Endothelial cell of umbilical vein (primary cell): ENCODE results near the gene C7. TPM values are rescaled to one million over a fixed set of nuclear protein-coding genes. Genes with fewer than 3 reads are reported as not detected.

ENCODE experiments used
- BruUV-seq: library from RNA; stranded (reverse); fragments of 400-500 nt; replicated peaks from 2 replicates; lab custom pipeline; 2021; lab: Mats Ljungman, UMichigan
- CTCF ChIA-PET: fragments of 300-600, 350-600 bp; sonication (Branson Sonifier 250); formaldehyde crosslinking; loops from one replicate; lab custom pipeline; 2021; ENCODE audit warnings: antibody characterized with exemption, inconsistent platforms; lab: Charles Lee
- POLR2A ChIA-PET: fragments of 300-600, 350-600 bp; sonication (Branson Sonifier 250); formaldehyde crosslinking; loops from one replicate; lab custom pipeline; 2021; ENCODE audit warnings: antibody characterized with exemption, inconsistent platforms; lab: Charles Lee
- DNase-seq: peaks from one replicate; pipeline ENCODE4 v3.0.0-alpha.2; 2011; ENCODE audit warnings: low read depth, low spot score
- FAIRE-seq: peaks from 2 replicates; lab custom pipeline; 2011; peaks lifted over from hg19 to GRCh38; lab: Jason Lieb, UNC
- H2AFZ ChIP-seq: 2 replicates; pipeline ENCODE4 v1.6.0; 2012; ENCODE audit warnings: low read depth, low read length, control low read depth, inconsistent platforms
- H3K27ac ChIP-seq: 2 replicates; pipeline ENCODE4 v1.5.1; 2011; ENCODE audit warnings: low read depth, mild to moderate bottlenecking, control low read depth, low read length, moderate library complexity; ENCODE audit not compliant: insufficient read depth
- H3K27me3 ChIP-seq, 2 experiments: 2 replicates each; pipeline versions ENCODE4 v1.6.0 to v1.6.1; 2011; ENCODE audit warnings: low read length in 2 of 2, mixed read lengths in 1 of 2; ENCODE audit not compliant: control insufficient read depth in 2 of 2, insufficient read depth in 2 of 2
- H3K36me3 ChIP-seq, 2 experiments: 2 replicates in 1 of 2; 3 replicates in 1 of 2; pipeline ENCODE4 v1.5.1; 2011; ENCODE audit warnings: low read length in 2 of 2, mild to moderate bottlenecking in 1 of 2, moderate library complexity in 1 of 2; ENCODE audit not compliant: control insufficient read depth in 2 of 2, insufficient read depth in 2 of 2; ENCODE audit errors: extremely low read depth in 1 of 2
- H3K4me1 ChIP-seq: 3 replicates; pipeline ENCODE4 v1.5.1; 2011; ENCODE audit warnings: mild to moderate bottlenecking, low read length; ENCODE audit not compliant: control insufficient read depth, insufficient read depth; ENCODE audit errors: extremely low read depth
- H3K4me2 ChIP-seq: 2 replicates; pipeline ENCODE4 v1.6.1; 2011; ENCODE audit warnings: low read length, control low read depth, mixed read lengths; ENCODE audit not compliant: insufficient read depth
- H3K4me3 ChIP-seq, 3 experiments: fragments of 200-600 bp in 1 of 3; sonication (generic), shearing (Covaris generic) in 1 of 3; replicated peaks in 1 of 3; 2 replicates each; pipeline ENCODE4 v1.5.1; 2011 to 2016; ENCODE audit warnings: control low read depth in 3 of 3, low read length in 3 of 3, mild to moderate bottlenecking in 2 of 3, inconsistent platforms in 1 of 3, low read depth in 1 of 3, moderate library complexity in 1 of 3; ENCODE audit not compliant: insufficient read depth in 1 of 3
- H3K79me2 ChIP-seq: 2 replicates; pipeline ENCODE4 v1.6.0; 2012; ENCODE audit warnings: low read length, inconsistent platforms; ENCODE audit not compliant: control insufficient read depth, insufficient read depth
- H3K9ac ChIP-seq: replicated peaks from 2 replicates; pipeline ENCODE3; 2011; ENCODE audit warnings: low read length, control low read depth; ENCODE audit not compliant: insufficient read depth; ENCODE audit errors: extremely low read depth
- H3K9me1 ChIP-seq: replicated peaks from 3 replicates; pipeline ENCODE4 v1.6.0; 2011; ENCODE audit warnings: mild to moderate bottlenecking, low read length; ENCODE audit not compliant: control insufficient read depth, insufficient read depth; ENCODE audit errors: extremely low read depth
- H3K9me3 ChIP-seq: replicated peaks from 2 replicates; pipeline ENCODE4 v1.5.1; 2012; ENCODE audit warnings: low read length, inconsistent platforms; ENCODE audit not compliant: control insufficient read depth, insufficient read depth
- H4K20me1 ChIP-seq: replicated peaks from 2 replicates; pipeline ENCODE3; 2011; ENCODE audit warnings: mild to moderate bottlenecking, low read length; ENCODE audit not compliant: control insufficient read depth, insufficient read depth; ENCODE audit errors: extremely low read depth
- EZH2 ChIP-seq: IDR thresholded peaks from 2 replicates; pipeline ENCODE4 v1.6.1; 2012; ENCODE audit warnings: borderline replicate concordance, low read depth, mild to moderate bottlenecking, moderate library complexity, low read length, inconsistent platforms; ENCODE audit not compliant: severe bottlenecking
- FOS ChIP-seq: IDR thresholded peaks from 2 replicates; pipeline ENCODE4 v1.6.1; 2011; ENCODE audit warnings: mild to moderate bottlenecking, low read length, moderate library complexity, borderline replicate concordance; ENCODE audit not compliant: insufficient read depth
- GATA2 ChIP-seq: IDR thresholded peaks from 2 replicates; pipeline ENCODE4 v1.7.0; 2011; ENCODE audit warnings: low read depth, mild to moderate bottlenecking, moderate library complexity, mixed read lengths, low read length; ENCODE audit not compliant: insufficient read length, insufficient read depth
- MYC ChIP-seq: IDR thresholded peaks from one replicate; pipeline ENCODE4 v1.6.1; 2011; ENCODE audit warnings: mild to moderate bottlenecking, low read depth, low read length
- POLR2A ChIP-seq: IDR thresholded peaks from 2 replicates; pipeline ENCODE4 v1.6.1; 2012; ENCODE audit warnings: low read depth, mild to moderate bottlenecking, control low read depth, low read length
- POLR2AphosphoS5 ChIP-seq: IDR thresholded peaks from 2 replicates; pipeline ENCODE4 v1.6.1; 2012; ENCODE audit warnings: low read depth, mild to moderate bottlenecking, control low read depth, low read length, moderate library complexity; ENCODE audit not compliant: insufficient read depth
- dilution Hi-C: fragments of 300-500 bp; cut with MboI; formaldehyde crosslinking; loops from one replicate; pipeline ENCODE4 v1.15.0; 2019; ENCODE audit warnings: low sequenced_read_pairs; ENCODE audit not compliant: extremely low pct_ligation_motif_present
- intact Hi-C: fragments of 100-400 bp; cut with micrococcal nuclease; formaldehyde crosslinking; loops from one replicate; pipeline ENCODE4 v1.10.0; 2022
- polyA plus RNA-seq, 4 experiments: library from polyadenylated mRNA; depleted of rRNA in 3 of 4; stranded (reverse) in 3 of 4; unstranded in 1 of 4; fragments of >200 nt; gene quantifications; 2 replicates each; pipeline versions ENCODE4 v1.2.1 to v1.2.3, GENCODE V29; 2011 to 2012; ENCODE audit warnings: missing spikeins in 1 of 4
- total RNA-seq: library from RNA; stranded (reverse); gene quantifications from 2 replicates; pipeline ENCODE4 v1.2.3, GENCODE V29; 2021
- TF ChIP-seq, protein P1 (sequence below), 2 donors: IDR thresholded peaks; 1 replicate in 1 of 2; 2 replicates in 1 of 2; pipeline ENCODE4 v1.5.1; 2011; ENCODE audit warnings: low read length in 2 of 2, mild to moderate bottlenecking in 2 of 2, moderate library complexity in 2 of 2, control low read depth in 1 of 2, inconsistent platforms in 1 of 2, low read depth in 1 of 2; ENCODE audit not compliant: insufficient read depth in 1 of 2; ENCODE audit errors: extremely low read depth in 1 of 2
- TF ChIP-seq, protein P2 (sequence below): IDR thresholded peaks from 2 replicates; pipeline ENCODE4 v1.6.1; 2011; ENCODE audit not compliant: insufficient read depth, insufficient read length

Gene C7
- total and polyA plus RNA-seq, 2 donors (not counting 3 experiments of a cell fraction or from before 2014, with no cell fraction given) = 0.08 to 0.29 TPM

DNA sequence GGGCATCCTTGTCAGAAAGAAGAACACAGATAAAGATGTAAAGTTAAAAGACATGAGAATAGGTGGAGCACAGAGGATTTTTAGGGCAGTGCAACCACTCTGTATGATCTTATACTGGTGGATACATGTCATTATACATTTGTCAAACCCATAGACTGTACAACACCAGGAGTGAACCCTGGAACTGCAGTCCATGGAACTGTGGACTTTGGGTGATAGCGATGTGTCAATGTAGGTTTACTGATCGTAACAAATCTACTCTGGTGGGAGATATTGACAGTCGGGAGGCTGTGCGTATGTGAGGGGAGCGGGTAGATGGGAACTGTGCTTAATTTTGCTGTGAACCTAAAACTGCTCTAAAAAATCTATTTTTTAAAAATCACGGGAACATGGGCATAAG, 101.3 kb downstream of the C7 start:
- no TSS peak for BruUV-seq
- no peaks in the 10 kb centered on the region for H3K9me3 ChIP-seq
- no peak overlapping the region for H3K4me2 ChIP-seq
- FAIRE-seq = no peak
- peaks cover 0 to 1% of the 10 kb centered on the region in 2 experiments for H3K27me3 ChIP-seq
- no peak overlapping the region for H3K4me3 ChIP-seq
- dilution Hi-C loops = no loop called here
- H2AFZ ChIP-seq = no peak overlapping the region
- no peaks in the 10 kb centered on the region for H3K4me1 ChIP-seq
- no peak overlapping the region for H3K27ac ChIP-seq
- H4K20me1 ChIP-seq = no peaks in the 10 kb centered on the region
- ChIA-PET CTCF (no interaction called here), POLR2A (no interaction called here)
- no peak for DNase-seq
- no peaks in the 10 kb centered on the region for H3K79me2 ChIP-seq
- no peak overlapping the region for H3K9ac ChIP-seq
- H3K36me3 ChIP-seq = no peaks in the 10 kb centered on the region
- intact Hi-C loops = no loop called here
- H3K9me1 ChIP-seq = no peaks in the 10 kb centered on the region
- TF ChIP-seq, protein P1, sequence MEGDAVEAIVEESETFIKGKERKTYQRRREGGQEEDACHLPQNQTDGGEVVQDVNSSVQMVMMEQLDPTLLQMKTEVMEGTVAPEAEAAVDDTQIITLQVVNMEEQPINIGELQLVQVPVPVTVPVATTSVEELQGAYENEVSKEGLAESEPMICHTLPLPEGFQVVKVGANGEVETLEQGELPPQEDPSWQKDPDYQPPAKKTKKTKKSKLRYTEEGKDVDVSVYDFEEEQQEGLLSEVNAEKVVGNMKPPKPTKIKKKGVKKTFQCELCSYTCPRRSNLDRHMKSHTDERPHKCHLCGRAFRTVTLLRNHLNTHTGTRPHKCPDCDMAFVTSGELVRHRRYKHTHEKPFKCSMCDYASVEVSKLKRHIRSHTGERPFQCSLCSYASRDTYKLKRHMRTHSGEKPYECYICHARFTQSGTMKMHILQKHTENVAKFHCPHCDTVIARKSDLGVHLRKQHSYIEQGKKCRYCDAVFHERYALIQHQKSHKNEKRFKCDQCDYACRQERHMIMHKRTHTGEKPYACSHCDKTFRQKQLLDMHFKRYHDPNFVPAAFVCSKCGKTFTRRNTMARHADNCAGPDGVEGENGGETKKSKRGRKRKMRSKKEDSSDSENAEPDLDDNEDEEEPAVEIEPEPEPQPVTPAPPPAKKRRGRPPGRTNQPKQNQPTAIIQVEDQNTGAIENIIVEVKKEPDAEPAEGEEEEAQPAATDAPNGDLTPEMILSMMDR (IDR thresholded peaks at IDR 0.05; ENCODE audit: extremely low read depth in 1 of 2, insufficient read depth in 1 of 2, low read depth in 1 of 2, low read length in 2 of 2) = no peak
- TF ChIP-seq EZH2 (no peak), GATA2 (no peak), MYC (no peak), POLR2AphosphoS5 (no peak), POLR2A (no peak), FOS (no peak)
- TF ChIP-seq, protein P2, sequence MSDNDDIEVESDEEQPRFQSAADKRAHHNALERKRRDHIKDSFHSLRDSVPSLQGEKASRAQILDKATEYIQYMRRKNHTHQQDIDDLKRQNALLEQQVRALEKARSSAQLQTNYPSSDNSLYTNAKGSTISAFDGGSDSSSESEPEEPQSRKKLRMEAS = no peak
